Stimulated activated CD4-positive, alpha-beta T cell treated with anti-CD3 and anti-CD28 coated beads, Interleukin-2, amount 100 ng/mL, for 4 hours (primary cell): Measurements from ENCODE around the gene CSTA.
A peak's percentile ranks its signal among the peaks of the same experiment; 100 is the strongest.

Experiments
- DNase-seq: peaks from one replicate; pipeline ENCODE4 v3.0.0-alpha.2; 2020; ENCODE audit warnings: low read depth

The CSTA gene

GRCh38 chr3:122324871-122325323, at the start of gene CSTA:
Gene CSTA (plus strand): TSS chr3:122325248. CDS start chr3:122325293, 45 bp downstream.
- no peak for DNase-seq

- DNase-seq: no peak
Measured at GRCh38 chr3:122281891-122282290, 43.2 kb upstream of the CSTA start.

- no peak for DNase-seq
Measured at GRCh38 chr3:122283796-122284445, 41.1 kb upstream of the CSTA start.

GRCh38 chr3:122284486-122284885, 40.6 kb upstream of the CSTA start:
- DNase-seq: no peak

- no peak for DNase-seq
Measured at GRCh38 chr3:122294359-122294758, 30.7 kb upstream of the CSTA start.

GRCh38 chr3:122295266-122296062, 29.6 kb upstream of the CSTA start:
- no peak for DNase-seq

GRCh38 chr3:122298239-122298638, 26.8 kb upstream of the CSTA start:
- DNase-seq: no peak

- no peak for DNase-seq
Measured at GRCh38 chr3:122299215-122299614, 25.8 kb upstream of the CSTA start.

GRCh38 chr3:122299872-122300460, 25.1 kb upstream of the CSTA start:
- peak; percentile 15 for DNase-seq

GRCh38 chr3:122301063-122301462, 24.0 kb upstream of the CSTA start:
- no peak for DNase-seq

- no peak for DNase-seq
Measured at GRCh38 chr3:122305818-122306621, 19.0 kb upstream of the CSTA start.

- no peak for DNase-seq
Measured at GRCh38 chr3:122306622-122306953, 18.5 kb upstream of the CSTA start.

- DNase-seq: no peak
Measured at GRCh38 chr3:122307094-122307687, 17.9 kb upstream of the CSTA start.

- no peak for DNase-seq
Measured at GRCh38 chr3:122307976-122308375, 17.1 kb upstream of the CSTA start.

- DNase-seq: no peak
Measured at GRCh38 chr3:122310361-122310760, 14.7 kb upstream of the CSTA start.

- DNase-seq: no peak
Measured at GRCh38 chr3:122312826-122313225, 12.2 kb upstream of the CSTA start.

GRCh38 chr3:122313281-122313680, 11.8 kb upstream of the CSTA start:
- no peak for DNase-seq

- DNase-seq: no peak
Measured at GRCh38 chr3:122314228-122314876, 10.7 kb upstream of the CSTA start.

- DNase-seq: no peak
Measured at GRCh38 chr3:122315619-122316018, 9.4 kb upstream of the CSTA start.

GRCh38 chr3:122316368-122316767, 8.7 kb upstream of the CSTA start:
- DNase-seq: no peak

- DNase-seq: no peak
Measured at GRCh38 chr3:122318620-122319019, 6.4 kb upstream of the CSTA start.
